GM19025 (cell line): ENCODE measurements around the gene MYOZ3.
A peak's percentile ranks its signal among the peaks of the same experiment; 100 is the strongest.

Experiments
- ATAC-seq: cut with Tn5 transposase; IDR thresholded peaks from one replicate; pipeline ENCODE4 v1.9.1; 2021; ENCODE audit warnings: mild to moderate bottlenecking, low read depth, moderate library complexity; ENCODE audit not compliant: unreplicated experiment

MYOZ3 gene

GRCh38 chr5:150625831-150626746 lies 35.0 kb upstream of the MYOZ3 start:
- peak; percentile 48 for ATAC-seq

DNA sequence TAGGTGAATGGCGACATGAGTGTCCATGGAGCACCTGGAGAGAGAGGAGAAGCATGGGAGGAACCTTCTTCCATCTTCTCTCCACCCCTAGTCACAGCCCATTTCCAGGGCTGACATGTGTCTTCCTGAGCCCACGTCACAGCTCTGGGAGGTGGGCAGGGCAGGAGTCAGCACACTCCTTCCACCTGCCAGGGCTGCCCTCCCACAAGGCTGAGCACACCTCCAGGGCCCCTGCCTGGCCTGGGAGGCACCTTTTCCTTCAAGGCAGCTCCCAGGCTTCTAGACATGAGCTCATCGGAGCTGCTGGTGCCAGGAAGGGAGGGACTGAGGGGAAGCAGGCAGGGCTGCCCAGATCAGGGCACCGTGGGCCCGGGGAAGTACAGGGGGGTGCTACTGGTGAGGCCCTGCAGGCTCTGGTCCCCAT lies 34.2 kb upstream of the MYOZ3 start:
- ATAC-seq: no peak

DNA sequence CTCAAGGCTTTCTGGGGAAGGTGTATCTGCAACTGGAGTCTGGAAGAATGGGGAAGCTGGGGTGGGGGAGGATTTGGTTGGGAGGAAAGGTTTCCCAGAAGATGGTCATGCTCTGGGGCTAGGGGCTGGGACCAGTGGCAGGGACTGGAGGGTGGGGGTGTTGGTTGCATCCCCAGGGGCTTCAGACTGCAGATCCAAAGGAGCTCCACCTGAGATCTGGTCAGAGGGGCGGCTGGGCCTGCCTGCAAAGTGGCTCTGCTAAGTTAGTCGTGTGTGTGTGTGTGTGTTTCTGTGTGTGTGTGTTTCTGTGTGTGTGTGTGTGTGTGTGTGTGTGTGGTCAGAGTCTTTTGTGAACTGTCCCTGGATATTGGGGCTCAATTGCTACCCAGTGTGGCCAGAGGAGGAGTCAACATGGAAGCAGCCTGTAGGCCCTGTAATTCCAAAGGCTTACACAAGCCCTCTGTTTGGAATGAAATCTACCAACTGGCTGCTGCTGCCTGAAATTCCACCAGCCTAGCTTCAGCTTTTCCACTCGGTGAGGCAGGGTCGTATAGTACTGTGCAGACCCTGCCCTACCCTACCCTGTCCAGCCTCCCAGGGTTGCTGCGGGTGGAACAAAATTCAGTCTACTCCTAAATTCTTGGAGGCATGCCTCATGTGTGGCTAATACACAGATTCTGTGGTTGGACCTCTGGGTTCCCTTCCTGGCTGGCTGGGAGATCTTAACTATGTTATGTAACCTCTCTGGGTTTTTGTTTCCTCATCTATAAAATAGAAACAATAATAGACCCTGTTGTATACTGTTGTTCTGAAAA lies 33.1 kb upstream of the MYOZ3 start:
- no peak for ATAC-seq

DNA sequence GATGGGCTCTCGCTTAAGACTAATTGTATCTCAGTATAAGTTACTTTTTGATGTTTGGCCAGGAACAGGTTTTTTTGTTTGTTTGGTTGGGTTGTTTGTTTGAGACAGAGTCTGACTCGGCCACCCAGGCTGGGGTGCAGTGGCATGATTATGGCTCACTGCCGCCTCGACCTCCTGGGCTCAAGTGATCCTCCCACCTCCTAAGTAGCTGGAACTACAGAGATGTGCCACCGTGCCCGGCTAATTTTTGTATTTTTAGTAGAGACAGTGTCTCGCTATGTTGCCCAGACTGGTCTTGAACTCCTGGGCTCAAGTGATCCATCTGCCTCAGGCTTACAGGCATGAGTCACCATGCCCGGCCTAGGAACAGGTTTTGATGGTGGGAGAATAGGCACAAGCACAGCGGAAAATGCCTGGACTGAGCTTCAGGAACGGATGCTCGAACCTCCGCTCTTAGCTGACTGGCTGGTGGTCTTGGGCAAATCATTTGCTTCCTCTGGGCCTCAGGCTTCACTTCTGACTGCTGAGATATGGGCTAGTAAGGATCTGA lies 32.0 kb upstream of the MYOZ3 start:
- ATAC-seq: no peak

DNA sequence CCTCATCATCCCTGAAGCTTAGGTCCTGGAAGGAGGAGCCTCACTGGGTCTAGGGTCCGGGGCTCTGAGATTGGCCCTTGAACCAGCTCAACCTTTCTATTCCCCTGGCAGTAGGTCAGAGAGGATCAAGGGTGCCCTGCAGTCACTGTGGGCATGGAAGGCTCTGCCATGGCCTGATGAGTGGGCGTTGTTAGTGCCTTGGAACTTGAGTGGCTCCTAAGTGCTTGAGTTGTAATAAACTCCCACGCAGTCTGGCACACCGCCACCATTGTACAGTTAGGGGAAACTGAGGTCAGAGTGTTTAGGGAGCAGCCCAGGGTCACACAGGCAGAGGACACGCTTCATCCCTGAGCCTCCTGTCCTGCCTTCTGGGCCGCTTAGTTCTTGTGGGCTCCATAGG lies 31.0 kb upstream of the MYOZ3 start:
- no peak for ATAC-seq

- no peak for ATAC-seq
Observed at GRCh38 chr5:150630461-150631325, 30.4 kb upstream of the MYOZ3 start.

DNA sequence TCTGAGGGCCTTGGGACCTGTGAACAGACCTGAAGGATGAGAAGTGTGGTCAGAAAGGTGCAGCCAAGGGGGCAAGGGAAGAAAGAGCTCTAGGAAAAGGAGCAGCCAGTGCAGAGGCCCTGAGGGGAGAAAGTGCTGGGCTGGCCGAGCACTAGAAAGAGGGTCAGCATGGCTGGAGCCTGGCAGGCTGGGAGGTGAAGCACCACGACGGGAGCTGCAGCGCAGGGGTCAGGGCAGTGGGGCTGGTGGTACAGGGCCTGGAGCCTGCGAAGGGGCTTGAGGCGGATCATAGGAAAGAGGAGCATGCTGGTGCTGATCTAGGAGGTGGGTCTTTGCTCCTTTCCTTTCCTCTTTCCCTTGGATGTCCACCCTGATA lies 29.7 kb upstream of the MYOZ3 start:
- ATAC-seq: no peak

DNA sequence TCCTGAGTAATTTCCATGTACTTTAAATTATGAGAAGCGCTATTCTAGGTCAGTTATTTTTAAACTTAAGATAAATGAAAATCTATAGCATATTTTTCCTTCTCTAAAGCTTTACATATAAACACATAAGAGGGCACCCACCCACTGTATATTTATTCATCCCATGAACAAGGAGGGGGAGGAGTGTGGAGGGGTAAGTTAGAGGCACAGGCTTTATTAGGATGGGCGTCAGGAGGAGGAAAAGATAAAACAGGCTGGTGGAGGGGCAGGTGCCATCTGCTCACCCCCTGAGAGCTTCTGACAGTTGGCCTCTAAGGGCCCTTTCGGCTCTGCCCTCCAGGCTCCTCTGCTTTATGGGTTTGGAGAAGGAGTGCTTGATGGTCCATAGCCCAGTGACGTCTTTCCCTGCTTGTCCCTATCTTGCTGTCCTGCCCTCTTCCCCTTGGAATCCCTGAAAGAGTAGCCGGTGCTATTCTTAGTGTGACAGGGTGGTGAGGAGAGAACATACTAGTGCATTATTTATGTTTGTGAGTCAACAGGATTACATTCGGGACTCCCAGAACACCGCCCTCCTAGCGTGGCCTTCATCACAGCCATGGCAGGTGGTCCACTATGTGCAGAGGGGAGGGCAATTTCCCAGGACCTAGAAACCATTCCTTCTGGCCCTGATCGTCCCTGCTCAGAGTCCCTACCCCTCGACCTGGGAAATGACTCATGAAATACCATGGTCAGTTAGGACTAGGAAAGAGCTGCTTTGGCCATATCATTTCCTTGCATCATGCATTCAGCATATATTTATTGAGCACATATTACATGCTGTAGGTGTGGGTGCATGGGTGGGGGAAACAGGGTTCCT lies 28.5 kb upstream of the MYOZ3 start:
- ATAC-seq: no peak

DNA sequence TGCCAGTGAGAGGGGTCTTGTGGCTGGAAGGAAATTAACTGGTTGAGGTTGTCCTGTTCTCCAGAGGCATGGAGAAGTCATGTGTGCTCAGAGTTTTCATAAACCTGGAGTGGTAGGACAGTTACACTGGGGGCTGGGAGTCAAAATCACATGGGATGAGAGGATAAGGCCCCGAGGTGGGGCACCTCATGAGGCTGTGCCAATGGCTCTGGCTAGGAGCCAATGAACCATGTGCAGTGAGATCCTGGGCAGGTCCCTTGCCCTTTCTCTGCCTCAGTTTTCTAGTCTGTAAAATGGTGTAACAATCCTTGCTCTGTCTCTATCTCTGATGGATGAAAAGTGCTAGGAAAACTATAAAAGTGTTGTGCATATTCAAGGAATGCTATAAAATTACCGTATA lies 27.6 kb upstream of the MYOZ3 start:
- ATAC-seq: no peak

- no peak for ATAC-seq
Observed at GRCh38 chr5:150636391-150637244, 24.4 kb upstream of the MYOZ3 start.

GRCh38 chr5:150637245-150638052 lies 23.6 kb upstream of the MYOZ3 start:
- ATAC-seq: no peak

GRCh38 chr5:150638053-150638444 lies 23.0 kb upstream of the MYOZ3 start:
- no peak for ATAC-seq

DNA sequence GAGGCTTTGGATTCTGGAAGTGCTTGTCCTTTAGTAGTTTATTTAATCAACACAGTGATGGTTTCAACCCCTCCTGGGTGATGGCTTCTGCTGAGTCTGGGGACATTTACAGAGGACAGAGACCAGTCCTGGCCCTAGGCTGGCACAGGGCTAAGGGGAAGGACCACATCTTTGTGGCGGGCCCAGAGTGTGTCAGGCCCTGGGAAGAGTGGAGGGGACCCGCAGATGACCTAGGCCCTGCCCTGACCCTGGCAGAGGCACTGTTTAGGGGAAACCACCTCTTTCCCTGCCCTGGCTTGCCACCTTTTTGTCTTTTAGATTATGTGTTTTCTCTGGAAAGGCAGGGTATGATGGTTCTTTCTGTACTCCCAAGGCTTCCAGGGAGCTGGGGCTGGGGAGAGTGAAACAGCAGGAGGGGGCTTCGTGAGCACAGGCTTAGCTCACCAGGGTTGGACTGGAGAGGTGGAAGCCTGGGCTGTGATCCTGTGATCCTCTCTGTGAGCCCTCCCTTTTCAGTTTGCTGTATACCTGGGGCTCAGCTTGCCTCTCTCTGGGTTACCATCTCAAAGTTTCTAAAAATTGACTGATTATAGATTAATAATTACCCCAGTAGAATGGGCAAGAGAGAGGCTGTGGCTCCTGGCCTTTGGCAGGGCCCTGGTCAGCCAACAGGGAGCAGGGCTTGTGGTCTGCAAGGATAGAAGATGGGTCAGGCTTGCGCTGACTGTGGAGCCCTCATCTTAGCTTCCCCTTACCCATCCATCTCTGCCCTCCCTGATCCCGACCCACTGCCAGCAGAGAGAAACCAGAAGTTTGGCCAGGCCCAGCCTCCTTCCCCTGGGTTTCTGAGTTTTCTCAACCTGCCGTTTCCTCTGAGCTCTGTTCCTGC lies 22.3 kb upstream of the MYOZ3 start:
- no peak for ATAC-seq

- no peak for ATAC-seq
Observed at GRCh38 chr5:150639377-150639692, 21.7 kb upstream of the MYOZ3 start.

- no peak for ATAC-seq
Observed at GRCh38 chr5:150639751-150640150, 21.3 kb upstream of the MYOZ3 start.

GRCh38 chr5:150640311-150641005 lies 20.6 kb upstream of the MYOZ3 start, which contains the start of gene SYNPO:
Gene SYNPO (plus strand): TSS chr5:150640660. CDS start chr5:150648276, 7,616 bp downstream.
- ATAC-seq: no peak
